ENCODE results near the gene CWC22.
"Not testable (repeated sequence)": the region's sequence is repeated elsewhere in the genome, so short reads cannot be mapped to it uniquely, and the experiment has no call there.

The CWC22 gene

DNA sequence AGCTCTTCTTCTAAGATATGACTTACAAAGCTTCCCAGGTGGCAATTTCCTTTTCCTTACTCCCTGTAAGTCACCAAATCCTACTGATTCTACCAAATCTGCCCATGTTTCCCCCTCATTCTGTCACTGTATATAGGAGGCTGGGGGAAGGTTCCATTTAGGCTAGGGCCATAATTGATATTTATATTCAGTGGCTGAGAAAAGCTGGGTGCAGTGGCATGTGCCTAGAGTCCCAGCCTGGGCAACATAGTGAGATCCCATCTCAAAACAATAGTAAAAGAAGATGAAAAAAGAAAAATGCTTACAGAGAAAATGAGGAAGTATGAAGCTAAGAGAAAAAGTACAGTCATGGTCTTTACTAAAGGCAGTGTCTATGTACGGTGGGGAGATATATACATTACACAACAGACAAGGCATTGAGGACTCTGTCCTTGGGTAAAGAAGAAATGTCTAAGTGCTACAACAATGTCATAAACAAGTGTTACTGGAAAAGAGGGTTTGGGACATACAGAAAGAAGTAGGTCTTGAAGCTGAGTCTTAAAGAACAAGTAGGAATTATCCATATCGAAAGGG is 4.8 kb downstream of the CWC22 start:
- DNase-seq = no peak

DNA sequence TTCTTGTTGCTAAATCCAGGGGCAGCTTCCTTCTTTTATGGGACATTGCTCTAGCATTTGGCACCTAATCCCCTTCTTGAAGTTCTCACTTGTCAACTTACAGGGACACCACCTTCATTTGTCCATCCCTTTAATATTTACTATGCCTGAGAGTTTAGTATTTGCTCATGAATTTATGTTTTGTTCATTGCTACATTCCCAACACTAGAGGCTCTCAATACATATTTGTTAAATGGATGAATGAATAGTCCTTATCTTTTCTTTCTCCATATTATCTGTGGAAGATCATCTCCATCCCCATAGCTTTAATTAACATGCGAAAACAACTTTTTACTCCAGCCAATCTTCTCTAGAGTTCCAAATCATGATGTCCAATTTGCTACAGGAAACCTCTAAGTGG is 5.4 kb downstream of the CWC22 start:
- peak; percentile 11 for DNase-seq

DNA sequence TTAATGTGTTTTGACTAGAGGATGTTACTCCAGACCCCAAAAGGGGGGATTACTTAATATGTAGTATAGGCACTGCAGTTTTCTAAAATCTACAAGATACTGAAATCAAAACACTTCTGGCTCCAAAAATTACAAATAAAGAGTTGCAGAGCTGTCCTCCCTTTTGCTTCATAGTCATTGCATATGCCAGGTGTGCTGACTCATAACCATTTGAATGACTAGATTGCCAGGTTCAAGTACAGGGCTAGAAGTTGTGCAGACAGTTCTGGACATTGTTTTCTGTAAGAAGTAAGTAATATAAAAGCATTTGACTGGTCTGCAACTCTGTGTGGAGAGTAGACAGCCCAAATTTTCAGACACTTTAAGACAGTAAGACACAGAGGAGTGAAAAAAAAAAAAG is 6.7 kb downstream of the CWC22 start:
- peak; percentile 25 for DNase-seq

DNA sequence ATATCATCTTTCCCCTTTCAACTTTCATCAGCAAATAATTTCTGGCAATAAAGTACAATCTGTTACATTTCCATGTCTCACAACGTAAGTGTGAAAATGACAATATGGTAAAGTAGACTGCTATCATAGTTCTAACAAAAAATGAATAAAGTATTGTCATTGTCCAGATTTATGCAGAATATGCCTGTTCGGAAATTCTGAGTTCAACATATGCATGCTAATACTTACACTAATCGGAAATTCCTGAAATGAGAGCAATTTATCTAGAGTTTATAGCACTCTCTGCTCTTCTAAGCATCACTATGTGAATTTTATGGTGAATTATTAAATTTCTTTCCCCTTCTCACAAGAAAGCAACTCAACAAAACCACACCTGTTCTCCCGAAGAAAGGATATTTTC is 8.1 kb downstream of the CWC22 start:
- no peak for DNase-seq

DNA sequence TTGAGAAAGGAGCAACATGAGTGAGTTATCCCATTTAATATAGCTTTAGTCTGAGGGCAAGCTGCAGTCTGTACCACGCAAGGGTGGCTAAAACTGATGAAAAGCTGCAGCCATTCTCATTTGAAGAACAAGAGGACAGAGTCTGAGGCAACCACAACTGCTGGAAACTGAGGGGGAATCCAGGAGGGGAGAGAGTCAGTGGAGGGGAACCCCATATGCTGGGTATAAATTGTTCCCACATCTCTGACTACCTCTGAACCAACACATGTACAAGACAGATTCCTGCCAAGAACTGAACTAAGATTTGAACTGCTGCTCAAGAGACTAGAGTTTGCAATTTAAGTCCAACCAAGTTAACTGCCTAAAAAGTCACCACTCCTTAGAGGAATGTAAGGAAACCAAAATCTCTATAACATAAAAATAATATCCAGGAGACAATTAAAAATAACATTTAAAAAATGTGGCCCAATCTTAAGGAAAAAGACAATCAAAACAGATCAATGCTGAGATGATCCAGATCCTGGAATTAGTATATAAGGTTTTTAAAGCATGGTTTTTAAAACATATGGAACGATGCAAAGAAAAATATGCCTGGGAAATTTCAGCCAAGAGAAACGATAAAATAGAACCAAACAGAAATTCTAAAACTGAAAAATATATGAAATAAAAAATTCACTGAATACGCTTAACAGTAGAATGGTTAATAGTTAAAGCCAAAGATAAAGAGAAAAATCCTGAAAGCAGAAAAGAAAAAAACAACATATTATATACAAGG is 11.2 kb downstream of the CWC22 start:
- DNase-seq = no peak

DNA sequence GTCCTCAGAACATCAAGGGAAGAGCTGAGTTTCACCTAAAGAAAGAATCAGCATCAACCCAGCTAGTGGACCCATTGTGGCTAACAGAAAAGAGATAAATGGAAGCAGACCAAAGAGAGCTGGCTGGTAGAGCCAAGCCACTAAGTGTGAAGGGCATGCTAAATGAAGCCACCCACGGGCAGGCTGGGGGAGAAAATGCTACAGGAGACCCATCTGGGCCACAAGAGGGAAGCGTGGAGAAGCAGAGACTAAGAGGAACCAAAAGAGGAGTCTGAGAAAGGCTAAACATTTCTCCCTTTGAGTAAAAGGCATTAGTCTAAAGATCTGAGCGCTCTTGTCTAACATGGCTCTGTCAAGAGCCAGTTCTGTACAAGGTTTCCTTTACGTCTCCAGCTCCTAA is 15.8 kb downstream of the CWC22 start:
- peak; percentile 63 for DNase-seq

DNA sequence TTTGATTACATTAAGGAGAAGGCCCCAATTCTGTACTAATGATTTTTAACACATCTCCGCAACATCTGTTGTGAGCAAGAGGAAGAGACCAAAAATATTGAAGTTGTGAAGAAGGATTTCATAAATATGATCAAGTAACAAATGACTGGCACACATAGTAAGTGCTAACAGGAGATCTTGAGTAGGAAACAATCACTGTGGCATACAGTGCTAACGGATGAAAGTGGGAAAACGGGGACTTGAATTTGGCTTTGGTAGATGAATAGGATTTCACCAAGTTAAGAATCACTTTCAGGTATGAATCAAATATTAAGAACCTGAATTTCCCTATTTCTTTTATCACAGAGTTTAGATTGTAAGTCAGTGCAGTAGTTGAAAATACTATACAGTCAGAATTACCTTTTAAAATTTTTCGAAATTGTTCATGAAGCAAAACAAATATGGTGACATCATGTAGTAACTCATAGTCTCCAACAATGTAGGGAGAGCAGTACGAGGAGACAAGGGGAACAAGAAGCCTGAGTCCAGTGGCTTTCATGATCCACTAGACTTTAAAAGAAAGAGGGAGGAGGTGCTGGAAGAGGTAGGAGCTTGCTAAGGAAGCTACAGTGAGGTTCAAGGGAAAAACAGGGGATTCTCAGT is 16.3 kb downstream of the CWC22 start:
- DNase-seq = no peak

DNA sequence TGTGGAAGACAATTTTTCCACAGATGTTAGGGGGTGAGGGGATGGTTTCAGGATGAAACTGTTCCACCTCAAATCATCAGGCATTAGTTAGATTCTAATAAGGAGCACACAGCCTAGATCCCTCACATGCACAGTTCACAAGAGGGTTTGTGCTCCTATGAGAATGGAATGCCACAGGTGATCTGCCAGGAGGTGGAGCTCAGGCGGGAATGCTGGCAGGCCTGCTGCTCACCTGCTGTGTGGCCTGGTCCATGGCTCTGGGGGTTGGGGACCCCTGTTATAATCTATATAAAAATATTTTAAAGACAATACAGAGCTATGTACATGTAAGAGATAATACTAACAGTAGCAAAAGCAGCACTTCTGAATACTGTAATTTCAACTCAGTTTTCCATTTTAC is 19.2 kb downstream of the CWC22 start:
- no peak for DNase-seq

DNA sequence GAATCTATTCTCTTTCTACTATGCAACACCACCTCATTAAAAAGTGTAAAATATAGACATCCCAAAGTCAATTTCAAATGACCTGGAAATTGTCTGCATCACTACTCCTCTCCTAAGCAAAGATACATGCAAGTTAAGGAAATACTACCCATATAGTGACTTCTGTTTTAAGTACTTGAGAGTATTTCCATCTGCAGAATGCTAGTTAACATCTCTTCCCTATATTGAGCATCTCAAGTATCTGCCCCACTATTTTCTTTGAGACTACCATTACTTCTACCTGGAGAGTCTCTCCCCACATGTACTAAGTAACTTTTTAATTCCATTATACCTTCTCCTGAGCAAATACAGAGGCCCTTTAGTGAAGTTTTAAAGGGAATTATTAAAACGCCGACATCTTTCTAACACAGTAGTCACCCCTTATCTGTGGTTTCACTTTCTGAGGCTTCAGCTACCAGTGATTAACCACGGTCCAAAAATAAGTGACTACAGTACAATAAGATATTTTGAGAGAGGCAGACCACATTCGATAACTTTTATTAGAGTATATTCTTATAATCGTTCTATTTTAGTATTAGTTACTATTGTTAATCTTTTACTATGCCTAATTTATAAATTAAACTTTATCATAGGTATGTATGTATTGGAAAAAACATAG is 21.8 kb downstream of the CWC22 start:
- DNase-seq = no peak

DNA sequence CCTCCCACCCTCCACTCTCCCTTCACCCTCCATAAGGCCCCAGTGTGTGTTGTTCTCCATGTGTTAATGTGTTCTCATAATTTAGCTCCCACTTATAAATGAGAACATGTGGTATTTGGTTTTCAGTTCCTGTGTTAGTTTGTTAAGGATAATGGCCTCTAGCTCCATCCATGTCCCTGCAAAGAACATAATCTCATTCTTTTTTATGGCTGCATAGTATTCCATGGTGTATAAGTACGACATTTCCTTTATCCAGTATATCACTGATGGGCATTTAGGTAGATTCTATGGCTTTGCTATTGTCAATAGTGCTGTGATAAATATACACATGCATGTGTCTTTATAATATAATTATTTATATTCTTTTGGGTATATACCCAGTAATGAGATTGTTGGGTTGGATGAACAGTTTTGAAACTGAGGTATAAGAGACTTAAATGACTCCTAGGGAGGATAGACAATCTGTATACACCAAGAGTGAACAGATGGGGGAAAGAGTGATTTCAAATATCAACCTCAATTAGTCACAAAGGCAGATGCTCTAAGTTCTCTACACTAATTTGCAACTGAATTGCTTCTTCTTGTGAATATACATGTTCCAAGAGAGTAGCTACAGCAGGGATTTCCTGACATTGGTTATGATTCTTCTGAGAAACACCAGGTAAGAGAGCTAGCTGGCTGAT is 23.7 kb downstream of the CWC22 start:
- no peak for DNase-seq

DNA sequence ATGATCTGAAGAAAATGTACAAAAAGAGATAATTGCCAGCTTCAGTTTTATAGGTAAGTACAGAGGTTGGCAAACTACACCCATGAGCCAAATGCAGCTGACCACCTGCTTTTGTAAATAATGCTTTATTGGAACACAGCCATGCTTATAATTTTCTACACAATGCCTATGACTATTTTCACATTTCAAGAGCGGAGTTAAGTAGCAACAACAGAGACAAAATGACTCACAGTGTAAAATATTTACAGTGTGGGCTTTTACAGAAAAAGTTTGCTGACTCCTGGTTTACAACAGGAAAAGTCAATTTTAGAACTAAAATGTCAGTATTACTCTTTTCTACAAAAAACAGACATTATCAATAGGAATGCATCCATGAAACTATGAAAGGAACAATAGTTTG is 26.0 kb downstream of the CWC22 start:
- DNase-seq = peak; percentile 76

DNA sequence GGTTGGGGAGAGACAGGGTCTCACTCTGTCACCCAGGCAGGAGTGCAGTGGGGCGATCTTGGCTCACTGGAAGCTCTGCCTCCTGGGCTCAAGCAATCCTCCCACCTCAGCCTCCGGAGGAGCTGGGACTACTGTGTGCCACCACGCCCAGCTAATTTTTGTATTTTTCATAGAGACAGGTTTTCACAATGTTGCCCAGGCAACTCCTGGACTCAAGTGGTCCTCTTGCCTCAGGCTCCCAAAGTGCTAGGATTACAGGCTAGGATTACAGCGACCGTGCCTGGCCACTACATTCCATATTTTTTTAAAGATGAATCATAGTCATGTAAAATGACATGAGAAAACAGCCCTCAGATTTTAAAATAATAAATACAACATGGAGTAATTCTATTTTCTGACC is 32.3 kb downstream of the CWC22 start:
- no peak for DNase-seq

DNA sequence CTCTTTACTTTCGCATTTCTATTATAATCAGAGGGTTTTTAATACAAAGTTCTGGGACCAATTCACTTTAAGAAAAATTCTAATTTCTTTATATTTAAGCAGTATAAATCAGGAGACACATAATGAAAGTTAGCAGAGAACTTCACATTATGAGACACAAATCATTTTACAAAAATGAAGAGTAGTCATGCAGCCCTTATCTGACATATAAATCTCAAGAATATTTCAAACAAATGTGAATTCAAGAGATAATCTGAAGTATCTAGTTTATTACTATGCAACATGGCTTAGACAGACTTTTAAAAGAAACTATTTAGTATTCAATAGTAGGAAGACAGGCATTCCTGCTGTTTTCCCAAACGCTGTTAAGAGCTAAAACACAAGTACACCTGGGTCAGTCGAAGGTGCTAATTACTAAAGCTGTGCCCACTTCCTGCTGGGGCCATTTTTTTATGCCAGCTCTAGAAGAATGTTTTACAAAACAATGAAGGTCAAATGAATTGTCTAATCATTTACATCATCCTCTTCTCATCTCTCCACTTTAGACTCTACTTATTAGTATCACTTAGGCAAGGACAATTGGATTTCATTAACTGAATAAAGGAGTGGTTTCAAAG is 40.2 kb downstream of the CWC22 start:
- DNase-seq = no peak

DNA sequence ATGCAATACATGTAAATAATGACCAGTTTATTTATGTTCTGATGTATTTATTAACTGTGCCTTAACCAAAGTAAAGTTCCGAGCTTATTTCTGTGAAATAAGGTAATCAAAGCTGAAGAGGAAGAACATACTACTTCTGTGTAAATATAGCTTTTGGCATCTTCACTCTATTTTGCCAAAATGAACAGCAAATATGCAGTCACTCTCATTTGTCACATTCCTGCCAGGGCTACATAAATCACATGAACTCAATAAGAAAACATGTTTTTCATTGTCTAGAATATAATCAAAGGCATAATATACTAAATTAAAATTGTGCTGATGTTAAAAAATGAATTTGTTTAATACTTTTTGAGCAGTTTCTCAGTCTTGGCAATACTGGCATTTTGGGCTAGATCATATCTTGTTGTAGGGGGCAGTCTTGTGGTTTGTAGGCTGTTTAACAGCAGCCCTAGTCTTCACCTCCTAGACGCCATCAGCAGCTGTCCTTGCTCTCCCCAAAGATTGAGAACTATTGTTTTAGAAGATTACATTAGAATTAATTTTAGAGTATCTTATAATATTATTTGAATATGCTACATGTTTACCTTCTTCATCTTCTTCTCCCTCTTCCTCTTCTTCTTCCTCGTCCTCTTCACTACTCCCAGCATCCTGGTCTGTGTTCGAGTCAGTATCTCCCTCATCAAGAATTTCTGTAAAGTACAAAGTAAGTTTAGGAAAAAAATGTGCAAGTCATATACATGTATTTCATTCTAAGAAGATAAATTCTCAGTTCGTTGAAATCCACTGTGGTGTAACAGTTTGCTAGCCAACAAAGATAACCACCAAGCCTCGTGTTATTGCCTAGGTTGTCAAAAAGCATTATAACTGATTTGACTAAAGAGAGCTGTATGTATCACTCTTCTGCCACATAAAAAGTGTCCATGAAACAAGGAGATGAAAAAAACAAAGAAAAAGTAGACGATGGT is 41.5 kb downstream of the CWC22 start:
- DNase-seq = no peak

DNA sequence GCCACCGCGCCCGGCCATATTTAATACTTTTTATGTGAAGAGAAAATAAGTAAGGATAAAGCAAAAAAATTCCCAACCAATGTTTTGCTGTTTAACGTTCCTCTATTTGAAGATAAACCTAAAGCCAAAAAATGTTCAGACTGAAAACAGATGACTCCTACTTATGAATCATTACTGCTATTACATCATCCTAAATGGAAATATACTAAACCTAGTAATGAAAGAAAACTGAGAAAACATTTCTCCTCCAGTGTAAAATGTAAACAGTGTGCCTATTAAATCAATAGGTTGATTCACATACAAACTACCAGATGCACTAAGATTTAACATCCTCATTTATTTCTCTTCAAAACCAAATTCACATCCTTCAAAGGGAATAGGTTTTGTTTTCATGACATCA is 43.5 kb downstream of the CWC22 start:
- no peak for DNase-seq

DNA sequence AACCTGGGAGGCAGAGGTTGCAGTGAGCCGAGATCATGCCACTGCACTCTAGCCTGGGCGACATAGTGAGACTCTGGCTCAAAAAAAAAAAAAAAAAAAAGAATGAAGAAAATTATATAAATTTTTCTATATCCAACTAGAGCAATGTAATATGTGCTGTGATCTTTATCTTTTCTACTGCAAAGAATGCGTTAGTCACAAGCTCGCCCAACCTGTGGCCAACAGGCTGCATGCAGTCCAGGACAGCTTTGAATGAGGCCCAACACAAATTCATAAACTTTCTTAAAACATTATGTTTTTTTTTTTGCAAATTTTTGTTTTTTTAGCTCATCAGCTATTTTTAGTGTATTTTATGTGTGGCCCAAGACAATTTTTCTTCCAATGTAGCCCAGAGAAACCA is 48.8 kb downstream of the CWC22 start:
- not testable (repeated sequence) for DNase-seq

DNA sequence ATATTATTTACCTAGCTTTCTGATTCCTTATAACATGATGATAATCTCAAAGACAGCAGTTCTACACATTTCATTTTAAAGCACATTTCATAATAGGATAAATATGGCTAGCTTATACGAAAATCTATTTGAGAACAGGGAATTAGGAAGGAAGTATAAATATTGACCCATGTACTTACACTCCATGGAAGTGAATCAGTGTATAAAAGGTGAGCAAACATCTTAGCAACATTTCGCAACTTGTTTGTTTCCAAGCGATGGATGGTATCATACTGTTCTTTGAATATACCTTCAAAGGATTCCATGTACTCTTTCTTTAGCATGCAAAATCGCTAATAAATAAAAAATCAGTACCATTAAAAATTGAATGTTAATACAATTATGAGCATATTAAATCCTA is 53.1 kb downstream of the CWC22 start:
- DNase-seq = peak; percentile 93

DNA sequence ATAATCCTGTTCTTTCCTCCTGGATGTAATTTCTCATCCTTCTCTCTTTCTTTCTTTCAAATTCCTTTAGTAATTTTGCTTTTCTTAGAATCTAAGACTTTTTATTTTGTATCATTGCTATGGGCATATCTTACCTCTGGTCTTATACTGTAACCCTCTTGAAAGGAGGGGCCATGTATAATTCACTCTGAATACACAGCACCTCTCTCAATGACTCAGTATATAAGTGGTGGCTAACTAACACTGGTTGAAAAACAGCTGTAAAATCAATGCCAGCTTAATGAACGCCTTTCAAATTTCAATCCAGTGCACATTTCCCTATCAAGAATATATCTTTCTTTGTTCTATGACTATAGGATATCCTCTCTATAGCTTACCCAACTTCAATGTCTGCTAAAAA is 53.7 kb downstream of the CWC22 start:
- peak; percentile 69 for DNase-seq

DNA sequence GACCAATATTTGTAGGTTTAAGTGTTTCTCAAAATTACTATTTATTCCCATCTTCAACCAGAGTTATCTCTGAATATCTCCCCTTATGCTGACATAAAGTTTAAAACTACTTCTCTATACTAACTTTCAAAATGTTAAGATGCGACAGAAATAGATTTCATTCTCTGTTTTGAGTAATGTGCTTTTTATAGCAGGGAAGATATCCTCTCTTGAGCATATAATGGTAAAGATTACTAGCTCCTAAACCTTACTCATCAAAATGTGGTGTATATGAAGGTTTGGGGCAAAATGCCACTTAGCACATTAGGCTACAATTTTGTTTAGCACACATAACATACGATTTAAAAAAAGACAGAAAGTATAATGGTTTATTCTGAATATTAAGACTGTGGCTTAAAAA is 54.4 kb downstream of the CWC22 start:
- DNase-seq = no peak

DNA sequence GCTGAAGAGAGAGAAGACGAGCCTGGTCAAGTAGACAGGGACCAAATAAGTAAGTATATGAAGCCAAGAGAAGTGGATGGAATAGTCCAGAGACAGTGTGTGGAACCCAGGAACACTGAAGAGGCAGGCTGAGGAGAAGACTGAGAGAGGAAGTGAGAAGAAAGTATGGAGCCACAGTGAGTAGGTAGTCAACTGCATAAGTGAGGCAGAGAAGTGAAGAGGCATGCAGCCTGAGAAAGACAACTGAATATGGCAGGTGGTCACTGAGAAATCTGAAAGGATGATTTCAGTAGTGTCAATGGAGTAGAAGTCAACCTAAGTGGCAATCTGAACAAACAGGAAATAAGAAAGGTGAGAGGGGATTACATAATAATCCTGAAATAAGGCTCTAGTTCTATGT is 55.4 kb downstream of the CWC22 start:
- DNase-seq = peak; percentile 43

DNA sequence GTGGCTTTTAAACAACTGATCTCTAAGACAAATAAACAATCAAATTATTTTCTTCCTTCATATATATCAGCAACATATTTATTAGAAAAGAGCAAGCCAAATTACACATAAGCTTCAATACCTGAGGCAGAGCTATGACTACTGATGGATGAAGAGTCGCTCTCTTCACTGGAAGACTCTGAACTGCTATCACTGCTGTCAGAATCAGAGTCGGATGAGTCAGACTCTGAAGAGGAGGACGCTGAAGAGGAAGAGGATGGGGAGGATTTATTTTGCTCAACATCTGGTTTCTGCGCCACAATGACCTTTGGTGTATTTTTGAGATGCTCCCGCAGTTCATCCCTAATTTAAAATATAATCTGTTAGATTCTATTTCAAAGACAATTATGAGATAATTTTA is 56.7 kb downstream of the CWC22 start:
- DNase-seq = no peak

DNA sequence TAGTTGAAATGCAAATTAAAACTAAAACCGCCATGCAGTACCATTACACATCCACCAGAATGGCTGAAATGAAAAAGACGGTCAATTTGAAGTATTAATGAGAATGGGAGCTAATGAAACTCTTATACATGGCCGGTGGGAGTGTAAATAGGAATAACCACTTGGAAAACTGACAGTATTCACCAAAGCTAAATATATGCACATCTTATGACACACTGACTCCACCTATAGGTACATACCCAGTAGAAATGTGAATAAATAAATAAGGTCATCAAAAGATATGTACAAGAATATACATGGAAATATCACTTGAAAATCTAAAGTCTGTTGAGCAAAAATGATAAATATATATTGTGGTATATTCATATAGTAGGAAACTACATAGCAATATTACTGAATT is 57.7 kb downstream of the CWC22 start:
- DNase-seq = no peak

Data from DMS53 (cell line).